HG02938 (cell line): Measurements from ENCODE around the gene LPCAT1.
"Not testable (repeated sequence)": the region's sequence is repeated elsewhere in the genome, so short reads cannot be mapped to it uniquely, and the experiment has no call there.

ENCODE experiments used
- ATAC-seq: cut with Tn5 transposase; IDR thresholded peaks from one replicate; pipeline ENCODE4 v1.9.1; 2021; ENCODE audit warnings: mild to moderate bottlenecking, moderate library complexity; ENCODE audit not compliant: unreplicated experiment

The LPCAT1 gene

GRCh38 chr5:1523480-1523792, 324 bp downstream of the LPCAT1 start:
- peak; percentile 31 for ATAC-seq

GRCh38 chr5:1522601-1523479, 920 bp downstream of the LPCAT1 start:
- no peak for ATAC-seq

GRCh38 chr5:1521671-1522600, 1.8 kb downstream of the LPCAT1 start:
- ATAC-seq, result no peak

GRCh38 chr5:1520791-1521453, 2.8 kb downstream of the LPCAT1 start:
- no peak for ATAC-seq

GRCh38 chr5:1519631-1520210, 4.0 kb downstream of the LPCAT1 start:
- ATAC-seq, result no peak

- no peak for ATAC-seq
Measured at GRCh38 chr5:1517838-1518237, 5.9 kb downstream of the LPCAT1 start.

- no peak for ATAC-seq
Measured at GRCh38 chr5:1516615-1517601, 6.9 kb downstream of the LPCAT1 start.

GRCh38 chr5:1515921-1516571, 7.7 kb downstream of the LPCAT1 start:
- ATAC-seq, result no peak

GRCh38 chr5:1515311-1515920, 8.3 kb downstream of the LPCAT1 start:
- no peak for ATAC-seq

GRCh38 chr5:1514819-1515310, 8.9 kb downstream of the LPCAT1 start:
- ATAC-seq, result not testable (repeated sequence)

GRCh38 chr5:1514027-1514818, 9.5 kb downstream of the LPCAT1 start:
- ATAC-seq, result no peak

GRCh38 chr5:1513326-1514026, 10.3 kb downstream of the LPCAT1 start:
- ATAC-seq, result no peak

- ATAC-seq, result no peak
Measured at GRCh38 chr5:1512541-1513291, 11.0 kb downstream of the LPCAT1 start.

GRCh38 chr5:1511651-1512540, 11.9 kb downstream of the LPCAT1 start:
- ATAC-seq, result no peak

- ATAC-seq, result no peak
Measured at GRCh38 chr5:1511048-1511447, 12.7 kb downstream of the LPCAT1 start.

GRCh38 chr5:1510631-1511030, 13.1 kb downstream of the LPCAT1 start:
- ATAC-seq, result no peak
